ACC112 (cell line): ENCODE results near the gene CNDP1.

Source experiments
- H2AFZ ChIP-seq: fragments of 200-600 bp; sonication (generic); one replicate; pipeline ENCODE4 v1.6.0; 2017; ENCODE audit warnings: antibody characterized with exemption, low read length; ENCODE audit not compliant: unreplicated experiment
- H3K27ac ChIP-seq: fragments of 200-600 bp; sonication (generic); 2 replicates; pipeline ENCODE4 v1.5.1; 2014; ENCODE audit warnings: low read depth, mild to moderate bottlenecking, antibody characterized with exemption, low read length, moderate library complexity
- H3K27me3 ChIP-seq: fragments of 200-600 bp; sonication (generic); 2 replicates; pipeline ENCODE4 v1.6.1; 2014; ENCODE audit warnings: mild to moderate bottlenecking, antibody characterized with exemption, low read length, moderate library complexity, mixed read lengths; ENCODE audit not compliant: insufficient read depth
- H3K36me3 ChIP-seq: fragments of 200-600 bp; sonication (generic); 2 replicates; pipeline ENCODE4 v1.6.1; 2016; ENCODE audit warnings: mild to moderate bottlenecking, antibody characterized with exemption, low read length, moderate library complexity, mixed read lengths; ENCODE audit not compliant: insufficient read depth
- H3K4me1 ChIP-seq: fragments of 200-600 bp; sonication (generic); one replicate; pipeline ENCODE4 v1.6.1; 2016; ENCODE audit warnings: low read length, mixed read lengths; ENCODE audit not compliant: insufficient read depth, unreplicated experiment, control insufficient read depth
- H3K4me3 ChIP-seq: fragments of 200-600 bp; sonication (generic); 2 replicates; pipeline ENCODE4 v1.5.1; 2014; ENCODE audit warnings: mild to moderate bottlenecking, low read depth, low read length
- H3K79me2 ChIP-seq: fragments of 200-600 bp; sonication (generic); one replicate; pipeline ENCODE4 v1.6.0; 2016; ENCODE audit warnings: low read length; ENCODE audit not compliant: control insufficient read depth, unreplicated experiment, insufficient read depth

CNDP1 gene

DNA sequence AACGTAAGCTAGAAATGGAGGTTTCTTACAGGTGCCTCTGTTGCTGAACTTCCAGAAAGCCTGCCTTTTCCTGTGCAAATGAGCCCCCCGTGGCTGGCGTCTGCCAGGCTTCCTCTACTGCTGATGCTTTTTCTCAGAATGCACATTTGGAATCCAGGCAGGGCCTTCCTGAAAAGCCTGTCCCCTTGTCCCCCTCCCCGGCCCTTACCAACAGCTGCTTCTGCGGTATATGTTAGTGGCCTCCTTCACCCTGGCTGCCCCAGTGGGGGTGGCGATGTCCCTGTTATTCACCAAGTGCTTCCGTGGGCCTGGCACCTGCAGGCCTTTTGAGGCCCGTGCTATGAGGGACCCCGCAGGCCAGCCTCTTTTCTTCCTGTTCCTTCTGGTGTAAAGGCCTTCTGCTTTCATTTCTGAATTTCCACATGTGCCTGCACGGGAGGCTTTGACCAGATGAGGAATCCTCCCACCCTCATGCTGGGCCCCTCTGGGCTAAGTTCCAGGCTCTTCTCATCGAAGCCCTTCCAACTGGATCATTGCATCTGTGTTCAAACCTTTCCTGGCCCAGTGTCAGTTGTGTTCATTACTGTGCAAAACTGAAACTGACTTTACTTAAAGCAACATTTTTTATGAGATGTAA lies 27.7 kb upstream of the CNDP1 start:
- Histone ChIP-seq H3K79me2 (no peaks in the 10 kb centered on the region), H3K4me1 (no peaks in the 10 kb centered on the region), H3K4me3 (no peak overlapping the region), H3K27ac (no peak overlapping the region), H3K36me3 (peaks cover 5% of the 10 kb centered on the region; the same call in 1 of the 2 replicates), H3K27me3 (no peaks in the 10 kb centered on the region), H2AFZ (no peak overlapping the region)

DNA sequence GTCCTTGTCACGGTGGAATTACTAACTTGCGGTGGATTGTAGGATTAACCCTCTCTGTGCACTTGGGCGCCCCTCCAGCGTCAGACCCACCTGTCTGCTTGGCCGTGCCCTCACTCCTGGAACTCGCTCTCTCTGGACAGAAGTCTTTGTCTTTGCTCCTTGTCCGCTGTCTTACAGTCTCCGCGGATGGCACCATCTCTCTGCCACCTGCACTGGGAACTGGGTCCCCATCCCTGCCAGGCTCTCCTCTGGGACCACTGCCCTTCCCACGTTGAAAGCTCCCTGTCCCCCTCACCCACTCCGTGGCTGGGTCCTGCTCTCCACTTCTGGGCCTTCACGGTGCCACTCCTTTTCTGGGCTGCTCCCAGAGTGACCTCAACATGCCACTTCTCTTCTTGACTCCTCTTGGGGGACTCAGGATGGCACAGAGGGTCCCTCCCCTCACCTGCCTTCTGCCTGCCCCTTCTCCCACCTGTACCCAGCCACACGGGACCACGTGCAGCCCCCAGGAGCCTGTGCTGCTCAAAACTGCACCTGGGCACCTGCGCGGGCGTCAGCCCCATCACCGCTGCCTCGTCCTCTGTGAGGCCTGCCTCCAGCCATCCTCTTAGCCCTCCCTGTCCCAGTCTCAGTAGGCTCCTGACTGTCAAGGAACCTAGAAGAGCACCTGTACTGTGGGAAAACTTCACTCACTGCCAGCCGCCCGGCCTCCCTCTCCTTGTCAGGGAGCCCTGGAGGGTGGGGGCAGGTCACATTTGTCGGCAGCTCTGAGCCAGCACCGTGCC lies 27.0 kb upstream of the CNDP1 start:
- H3K36me3 ChIP-seq, result peaks cover 5% of the 10 kb centered on the region; the same call in 1 of the 2 replicates
- no peaks in the 10 kb centered on the region for H3K4me1 ChIP-seq
- H3K27me3 ChIP-seq, result no peaks in the 10 kb centered on the region
- H3K4me3 ChIP-seq, result no peak overlapping the region
- H2AFZ ChIP-seq, result no peak overlapping the region
- no peak overlapping the region for H3K27ac ChIP-seq
- H3K79me2 ChIP-seq, result no peaks in the 10 kb centered on the region

DNA sequence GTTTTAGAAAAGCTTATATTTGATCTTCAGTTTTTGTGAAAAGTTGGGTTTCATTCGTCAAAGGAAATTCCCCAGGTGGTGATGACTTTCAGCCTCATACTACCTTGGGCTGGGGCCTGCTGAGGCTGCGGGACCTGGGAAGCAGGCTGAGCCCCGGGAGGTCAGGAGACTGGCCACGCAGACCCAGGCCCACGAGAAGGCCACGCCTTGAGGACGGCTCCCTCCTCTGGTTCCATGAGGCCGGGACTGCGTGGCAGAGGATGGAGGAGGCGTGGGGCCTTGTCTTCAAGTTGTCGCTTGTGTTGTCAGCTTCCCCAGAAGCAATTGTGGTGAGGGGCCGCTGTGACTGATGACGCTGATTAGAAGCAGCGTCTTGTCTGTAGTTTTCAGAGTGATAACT lies 26.4 kb upstream of the CNDP1 start:
- Histone ChIP-seq H3K36me3 (peaks cover 5% of the 10 kb centered on the region; the same call in 1 of the 2 replicates), H3K79me2 (no peaks in the 10 kb centered on the region), H3K27me3 (no peaks in the 10 kb centered on the region), H3K4me1 (no peaks in the 10 kb centered on the region), H3K4me3 (no peak overlapping the region), H2AFZ (no peak overlapping the region), H3K27ac (no peak overlapping the region)

DNA sequence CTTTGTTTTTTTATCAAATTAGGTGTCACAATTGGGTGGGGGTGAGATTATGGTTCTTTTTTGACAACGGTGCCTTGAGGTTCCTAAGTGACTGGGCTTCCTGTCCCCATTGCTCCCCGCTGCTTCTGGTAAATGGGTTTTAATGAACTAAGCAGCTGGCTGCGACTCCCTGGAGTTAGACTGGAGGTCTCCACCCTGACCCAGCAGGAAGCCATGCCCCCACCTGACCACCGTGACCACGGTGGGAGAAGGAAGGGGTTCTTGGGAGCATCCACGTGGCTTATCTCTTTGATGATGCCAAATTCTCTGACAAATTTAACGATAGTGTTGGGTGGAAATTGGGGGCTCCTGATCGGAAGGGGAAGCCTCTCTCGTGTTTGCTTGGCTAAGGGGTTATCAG lies 25.9 kb upstream of the CNDP1 start:
- Histone ChIP-seq H3K36me3 (peaks cover 2% of the 10 kb centered on the region; the same call in 1 of the 2 replicates), H3K79me2 (no peaks in the 10 kb centered on the region)

DNA sequence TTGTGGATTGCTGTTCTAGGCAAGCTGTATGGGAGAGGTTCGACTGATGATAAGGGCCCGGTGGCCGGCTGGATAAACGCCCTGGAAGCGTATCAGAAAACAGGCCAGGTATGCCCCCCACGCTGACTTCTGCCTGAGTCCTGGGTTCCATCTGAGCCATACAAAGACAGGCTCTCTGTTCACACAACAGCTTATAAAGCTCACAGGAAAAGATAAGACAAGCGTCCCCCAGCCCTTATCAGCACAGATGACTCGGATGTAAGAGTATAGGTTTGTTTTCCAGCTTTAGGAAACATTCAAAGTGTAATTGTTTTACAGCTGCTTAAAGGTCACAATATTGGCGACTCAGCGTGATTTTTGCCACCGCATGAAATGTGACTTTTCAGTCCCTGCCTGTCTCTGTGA lies 25.5 kb upstream of the CNDP1 start:
- Histone ChIP-seq H3K27me3 (no peaks in the 10 kb centered on the region), H3K4me1 (no peaks in the 10 kb centered on the region), H3K27ac (no peak overlapping the region), H2AFZ (no peak overlapping the region), H3K4me3 (no peak overlapping the region), H3K79me2 (no peaks in the 10 kb centered on the region), H3K36me3 (no peaks in the 10 kb centered on the region; the same call in 1 of the 2 replicates)

More for the DNA sequence above, 25.9 kb upstream of the CNDP1 start:
- Histone ChIP-seq H2AFZ (no peak overlapping the region), H3K27ac (no peak overlapping the region), H3K27me3 (no peaks in the 10 kb centered on the region), H3K4me3 (no peak overlapping the region), H3K4me1 (no peaks in the 10 kb centered on the region)

DNA sequence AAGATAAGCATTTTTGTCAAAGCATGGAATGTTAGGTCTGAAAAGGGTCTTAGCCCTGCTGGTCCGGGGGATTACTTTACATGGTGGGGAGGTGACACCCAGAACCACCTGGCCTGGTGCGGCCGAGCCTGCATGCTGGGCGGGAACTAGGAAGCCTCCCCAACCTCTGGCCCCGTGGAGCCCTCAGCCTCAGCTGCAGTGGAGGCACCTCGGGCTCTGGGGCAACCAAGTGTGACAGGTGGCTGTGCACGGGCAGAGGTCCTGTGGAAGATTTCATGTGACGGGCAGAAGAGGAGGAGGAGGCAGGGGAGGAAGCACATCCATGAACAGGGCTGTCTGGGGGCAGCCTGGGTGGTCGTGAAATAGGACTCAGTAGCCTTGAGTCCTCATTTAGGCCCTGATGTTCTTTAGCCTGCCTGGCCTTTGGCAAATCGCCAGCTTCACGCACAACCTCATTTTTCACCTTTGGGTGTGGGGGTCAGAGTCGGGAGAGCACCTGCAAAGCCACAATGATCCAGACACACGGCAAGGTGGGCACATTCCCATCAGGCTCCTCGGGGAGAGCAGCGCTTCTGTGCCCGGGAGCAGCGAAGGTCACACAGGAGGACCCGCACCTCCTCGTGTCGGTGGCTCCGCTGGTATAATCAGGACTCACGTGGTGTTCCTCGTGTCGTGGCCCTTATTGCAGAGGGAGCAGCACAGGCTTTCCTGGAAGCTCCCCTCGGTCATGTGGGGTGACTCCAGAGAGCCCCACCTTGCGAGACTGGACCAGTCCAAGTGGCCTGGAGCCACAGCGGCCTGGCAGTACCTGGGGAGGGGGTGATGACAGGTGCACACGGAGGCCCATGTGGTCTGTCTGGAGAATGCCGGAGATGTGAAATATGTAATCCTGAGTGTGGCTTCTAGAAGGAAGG lies 24.2 kb upstream of the CNDP1 start:
- Histone ChIP-seq H3K4me3 (no peak overlapping the region), H3K27me3 (no peaks in the 10 kb centered on the region), H3K79me2 (no peaks in the 10 kb centered on the region), H3K36me3 (no peaks in the 10 kb centered on the region; the same call in 1 of the 2 replicates), H3K27ac (no peak overlapping the region), H2AFZ (no peak overlapping the region), H3K4me1 (no peaks in the 10 kb centered on the region)

DNA sequence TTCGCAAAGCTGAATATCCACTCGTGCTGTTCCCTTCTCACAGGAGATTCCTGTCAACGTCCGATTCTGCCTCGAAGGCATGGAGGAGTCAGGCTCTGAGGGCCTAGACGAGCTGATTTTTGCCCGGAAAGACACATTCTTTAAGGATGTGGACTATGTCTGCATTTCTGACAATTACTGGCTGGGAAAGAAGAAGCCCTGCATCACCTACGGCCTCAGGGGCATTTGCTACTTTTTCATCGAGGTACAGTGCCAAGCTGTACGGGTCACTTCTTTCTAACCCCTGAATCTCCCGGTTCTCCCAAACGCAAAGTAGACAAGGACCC lies 23.6 kb upstream of the CNDP1 start:
- Histone ChIP-seq H3K4me3 (no peak overlapping the region), H3K36me3 (peaks cover 4% of the 10 kb centered on the region; the same call in 1 of the 2 replicates), H3K79me2 (no peaks in the 10 kb centered on the region), H3K27me3 (no peaks in the 10 kb centered on the region), H3K27ac (no peak overlapping the region), H3K4me1 (no peaks in the 10 kb centered on the region), H2AFZ (no peak overlapping the region)

DNA sequence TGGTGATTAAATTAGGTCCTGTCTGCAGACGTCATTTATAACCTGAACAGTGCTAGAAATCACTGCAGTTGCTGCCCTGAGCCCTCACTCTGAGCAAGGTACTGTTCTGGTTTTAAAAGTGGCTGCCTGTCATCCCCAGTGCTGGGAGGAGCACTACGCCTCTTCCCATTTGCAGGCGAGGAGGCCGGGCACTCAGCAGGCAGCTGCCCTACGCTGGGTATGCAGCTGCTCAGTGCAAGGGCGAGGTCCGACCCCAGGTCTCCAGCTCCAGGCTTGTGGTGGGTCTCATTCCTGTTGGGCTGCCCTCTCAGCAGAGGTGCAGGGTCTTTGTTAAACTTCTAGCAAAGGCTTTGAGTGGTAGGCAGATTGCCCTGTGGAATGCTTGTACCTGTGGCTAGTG lies 22.5 kb upstream of the CNDP1 start:
- Histone ChIP-seq H3K27ac (no peak overlapping the region), H3K36me3 (peaks cover 4% of the 10 kb centered on the region; the same call in 1 of the 2 replicates), H3K4me3 (no peak overlapping the region), H3K4me1 (no peaks in the 10 kb centered on the region), H3K79me2 (no peaks in the 10 kb centered on the region), H2AFZ (no peak overlapping the region), H3K27me3 (no peaks in the 10 kb centered on the region)

DNA sequence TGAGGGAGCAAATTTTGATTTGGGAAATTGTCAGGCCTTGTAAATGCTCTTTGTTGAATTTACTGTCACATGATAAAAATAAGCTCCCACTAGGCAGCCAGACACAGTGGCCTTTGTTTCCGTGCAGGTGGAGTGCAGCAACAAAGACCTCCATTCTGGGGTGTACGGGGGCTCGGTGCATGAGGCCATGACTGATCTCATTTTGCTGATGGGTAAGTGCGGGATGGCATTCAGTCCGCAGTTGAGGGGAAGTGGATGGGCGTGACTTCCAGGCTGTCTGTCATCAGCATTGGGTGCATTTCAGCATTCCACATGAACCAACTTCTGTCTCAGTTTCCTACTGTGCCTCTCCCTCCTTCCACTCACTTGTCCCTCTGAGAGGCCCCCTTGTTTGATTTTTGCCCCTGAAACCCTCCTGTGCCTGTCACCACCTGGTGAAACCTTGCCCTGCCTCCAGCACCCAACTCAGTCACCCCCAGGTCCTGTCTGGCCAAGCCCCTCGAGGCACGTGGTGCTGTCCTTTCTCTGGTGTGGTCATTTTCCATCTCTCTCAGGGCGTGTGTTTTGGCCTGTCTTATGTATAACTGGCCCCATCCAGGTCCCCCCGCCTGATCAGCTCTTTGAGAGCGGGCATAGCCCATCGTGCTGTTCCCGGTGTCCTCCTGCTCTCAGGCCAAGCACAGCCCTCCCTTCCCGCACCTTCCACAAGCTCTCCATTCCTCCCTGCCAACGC lies 21.8 kb upstream of the CNDP1 start:
- no peaks in the 10 kb centered on the region for H3K79me2 ChIP-seq
- no peaks in the 10 kb centered on the region for H3K27me3 ChIP-seq
- no peak overlapping the region for H2AFZ ChIP-seq
- H3K36me3 ChIP-seq, result peaks cover 4% of the 10 kb centered on the region; the same call in 1 of the 2 replicates
- no peaks in the 10 kb centered on the region for H3K4me1 ChIP-seq
- H3K4me3 ChIP-seq, result no peak overlapping the region
- H3K27ac ChIP-seq, result no peak overlapping the region
